GM18951 (cell line): ENCODE results near the gene CX3CL1.
"Not testable (repeated sequence)": the region's sequence is repeated elsewhere in the genome, so short reads cannot be mapped to it uniquely, and the experiment has no call there.

Experiments
- POLR2A ChIP-seq: IDR thresholded peaks from 4 replicates; pipeline ENCODE4 v1.6.1; 2011; ENCODE audit warnings: mild to moderate bottlenecking; ENCODE audit not compliant: insufficient read length, insufficient read depth; ENCODE audit errors: extremely low read depth
- in situ Hi-C: fragments of 300-500 bp; cut with MboI; formaldehyde crosslinking; loops from one replicate; pipeline ENCODE4 v1.12.0; 2022; ENCODE audit warnings: low sequenced_read_pairs, mixed read lengths, inconsistent platforms; ENCODE audit not compliant: unreplicated experiment

The CX3CL1 gene

DNA sequence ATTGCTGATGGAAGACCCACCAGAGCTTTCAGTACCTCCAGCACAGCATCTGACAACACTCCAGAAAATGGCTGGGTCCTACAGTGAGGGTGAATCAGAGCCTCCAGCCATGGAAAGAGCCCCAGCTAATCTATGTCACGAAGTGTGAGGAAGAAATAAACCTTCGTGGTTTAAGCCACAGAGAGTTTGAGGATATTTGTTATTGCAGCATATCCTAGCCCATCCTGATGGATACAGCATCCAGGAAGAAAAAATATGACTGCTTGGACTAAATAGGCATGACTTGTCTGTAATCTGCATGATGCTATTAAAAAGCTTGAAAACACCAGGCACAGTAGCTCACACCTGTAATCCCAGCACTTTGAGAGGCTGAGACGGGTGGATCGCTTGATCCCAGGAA lies 19.0 kb downstream of the CX3CL1 start:
- in situ Hi-C loops: no loop called here
- TF ChIP-seq POLR2A: no peak

DNA sequence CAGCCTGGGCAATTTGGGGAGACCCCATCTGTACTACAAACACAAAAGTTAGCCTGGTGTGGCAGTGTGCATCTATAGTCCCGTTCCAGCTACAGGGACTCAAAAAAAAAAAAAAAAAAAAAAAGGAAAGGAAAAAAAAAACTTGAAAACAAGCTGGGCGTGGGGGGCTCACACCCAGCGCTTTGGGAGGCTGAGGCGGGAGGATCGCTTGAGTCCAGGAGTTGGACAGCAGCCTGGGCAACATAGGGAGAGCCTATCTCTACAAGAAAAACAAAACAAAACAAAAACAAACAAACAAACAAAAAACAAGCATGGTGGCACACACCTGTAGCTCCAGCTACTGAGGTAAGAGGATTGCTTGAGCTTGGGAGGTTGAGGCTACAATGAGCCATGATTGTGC lies 19.4 kb downstream of the CX3CL1 start:
- in situ Hi-C loops: no loop called here
- TF ChIP-seq POLR2A: no peak

DNA sequence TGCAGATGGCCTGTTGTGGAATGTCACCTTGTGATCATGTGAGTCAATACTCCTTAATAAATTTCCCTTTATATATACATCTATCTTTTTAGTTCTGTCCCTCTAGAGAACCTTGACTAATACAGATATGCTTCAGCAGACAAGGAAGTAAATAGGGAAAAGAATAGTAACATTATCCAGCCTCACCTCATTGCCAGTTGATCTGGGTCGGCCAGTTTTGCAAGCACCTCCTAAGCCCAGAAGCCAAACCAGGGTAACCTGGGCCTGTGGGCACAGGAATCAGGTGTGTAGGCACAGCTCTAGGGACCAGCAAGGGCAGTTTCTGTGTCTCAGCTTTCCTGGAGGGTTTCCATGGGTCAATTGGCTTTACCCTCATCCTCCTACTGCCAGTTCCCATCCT lies 20.4 kb downstream of the CX3CL1 start:
- no peak for TF ChIP-seq POLR2A
- in situ Hi-C loops: no loop called here

DNA sequence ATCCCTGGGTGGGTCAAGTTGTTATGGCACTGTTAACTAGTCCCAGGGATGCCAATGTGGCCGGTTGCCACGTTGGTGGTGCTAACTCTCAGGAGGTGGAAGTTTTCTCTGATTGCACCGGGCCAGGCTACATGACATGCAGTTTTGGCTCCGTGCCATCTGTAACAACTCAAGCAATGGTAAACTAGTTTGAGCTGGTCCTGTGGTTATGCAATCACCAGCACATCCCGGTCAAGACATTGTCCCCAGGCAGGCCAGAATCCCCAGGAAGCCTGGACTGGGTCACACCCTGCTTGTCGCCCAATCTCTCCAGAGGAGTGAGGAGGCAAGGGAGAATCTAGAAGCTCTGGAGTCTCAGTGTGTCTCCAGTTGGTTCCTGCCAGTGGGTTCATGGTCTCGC lies 22.2 kb downstream of the CX3CL1 start:
- TF ChIP-seq POLR2A: no peak
- in situ Hi-C loops: no loop called here

DNA sequence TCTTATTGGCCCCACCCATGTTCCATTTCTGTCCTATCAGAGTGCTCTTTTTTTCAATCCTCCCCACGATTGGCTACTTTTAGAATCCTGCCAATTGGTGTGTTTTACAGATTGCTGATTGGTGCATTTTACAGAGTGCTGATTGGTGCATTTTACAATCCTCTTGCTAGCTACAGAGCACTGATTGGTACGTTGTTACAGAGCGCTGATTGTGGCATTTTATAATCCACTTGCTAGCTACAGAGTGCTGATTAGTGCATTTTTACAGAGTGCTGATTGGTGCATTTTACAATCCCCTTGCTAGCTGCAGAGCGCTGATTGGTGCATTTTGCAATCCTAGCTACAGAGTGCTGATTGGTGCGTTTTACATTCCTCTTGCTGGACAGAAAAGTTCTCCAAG lies 22.7 kb downstream of the CX3CL1 start:
- in situ Hi-C loops: no loop called here
- no peak for TF ChIP-seq POLR2A

DNA sequence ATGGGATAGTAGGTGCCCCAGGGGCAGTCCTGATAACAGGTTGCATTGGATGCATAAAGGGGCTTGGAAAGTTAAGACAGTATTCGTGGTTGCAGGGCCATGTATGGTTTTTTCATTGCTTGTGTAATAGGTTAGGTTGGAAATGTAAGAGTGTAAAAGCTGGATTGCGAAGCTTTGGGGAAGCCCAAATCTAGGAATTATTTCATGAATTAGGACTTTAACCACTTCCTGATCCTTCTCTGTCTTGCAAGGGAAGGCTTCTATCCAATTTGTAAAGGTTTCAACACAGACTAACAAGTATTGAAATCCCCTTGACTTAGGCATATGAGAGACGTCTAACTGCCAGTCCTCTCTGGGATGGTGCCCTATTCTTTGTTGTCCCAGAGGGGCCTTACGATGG lies 24.5 kb downstream of the CX3CL1 start:
- in situ Hi-C loops: no loop called here
- no peak for TF ChIP-seq POLR2A

DNA sequence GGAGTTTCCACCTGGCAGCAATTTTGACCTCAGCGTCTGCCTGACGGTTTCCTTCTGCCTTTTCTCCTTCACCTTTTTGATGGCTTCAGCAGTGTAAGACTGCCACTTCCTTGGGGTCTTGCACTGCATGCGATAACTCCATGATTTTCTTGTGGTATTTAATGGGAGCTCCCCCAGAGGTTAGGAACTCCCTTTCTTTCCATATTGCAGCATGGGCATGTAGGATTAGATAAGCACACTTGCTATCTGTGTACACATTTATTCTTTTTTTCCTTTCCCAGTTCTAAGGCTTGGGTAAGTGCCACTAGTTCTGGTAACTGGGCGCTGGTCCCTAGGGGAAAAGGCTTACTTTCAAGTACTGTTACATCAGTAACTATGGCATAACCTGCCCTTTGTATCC lies 25.2 kb downstream of the CX3CL1 start:
- in situ Hi-C loops: not testable (repeated sequence)

DNA sequence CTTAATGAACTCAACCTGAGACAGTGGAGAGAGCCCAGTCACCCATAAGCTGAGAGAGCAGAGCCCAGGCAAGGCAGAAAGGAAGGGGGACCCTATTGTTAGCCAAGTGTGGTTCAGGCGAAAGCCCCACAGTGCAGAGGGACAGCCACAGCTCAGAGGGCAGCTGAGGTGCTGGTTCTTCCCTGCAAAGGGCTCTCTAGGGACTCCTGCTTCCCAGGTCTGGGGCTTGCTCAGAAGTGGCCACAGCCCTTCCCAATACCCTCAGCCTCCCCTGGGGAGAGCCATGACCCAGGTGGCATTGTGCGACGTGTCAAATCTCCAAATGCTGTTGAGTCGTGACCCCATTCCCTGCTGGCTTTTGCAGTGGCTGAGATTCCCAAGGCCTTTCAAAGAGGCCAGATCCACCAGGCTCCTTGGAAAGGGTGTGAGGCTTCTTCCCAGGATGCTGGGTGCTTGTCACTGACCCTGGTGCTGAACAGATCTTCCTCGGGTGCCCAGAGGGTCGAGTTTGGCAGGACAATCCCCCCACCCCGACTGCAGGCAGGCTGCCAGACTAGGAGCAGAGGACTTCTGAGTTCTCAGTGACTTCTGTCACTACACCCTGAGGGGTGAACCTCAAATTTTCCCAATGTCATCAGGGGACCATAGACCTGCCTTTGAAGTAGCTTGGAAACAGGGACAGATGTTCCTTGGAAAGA lies 29.8 kb downstream of the CX3CL1 start:
- in situ Hi-C loops: loop anchor here (25.0 kb wide), 1 partner anchor 315 kb away; the partner anchor contains the start of gene CPNE2
- no peak for TF ChIP-seq POLR2A

DNA sequence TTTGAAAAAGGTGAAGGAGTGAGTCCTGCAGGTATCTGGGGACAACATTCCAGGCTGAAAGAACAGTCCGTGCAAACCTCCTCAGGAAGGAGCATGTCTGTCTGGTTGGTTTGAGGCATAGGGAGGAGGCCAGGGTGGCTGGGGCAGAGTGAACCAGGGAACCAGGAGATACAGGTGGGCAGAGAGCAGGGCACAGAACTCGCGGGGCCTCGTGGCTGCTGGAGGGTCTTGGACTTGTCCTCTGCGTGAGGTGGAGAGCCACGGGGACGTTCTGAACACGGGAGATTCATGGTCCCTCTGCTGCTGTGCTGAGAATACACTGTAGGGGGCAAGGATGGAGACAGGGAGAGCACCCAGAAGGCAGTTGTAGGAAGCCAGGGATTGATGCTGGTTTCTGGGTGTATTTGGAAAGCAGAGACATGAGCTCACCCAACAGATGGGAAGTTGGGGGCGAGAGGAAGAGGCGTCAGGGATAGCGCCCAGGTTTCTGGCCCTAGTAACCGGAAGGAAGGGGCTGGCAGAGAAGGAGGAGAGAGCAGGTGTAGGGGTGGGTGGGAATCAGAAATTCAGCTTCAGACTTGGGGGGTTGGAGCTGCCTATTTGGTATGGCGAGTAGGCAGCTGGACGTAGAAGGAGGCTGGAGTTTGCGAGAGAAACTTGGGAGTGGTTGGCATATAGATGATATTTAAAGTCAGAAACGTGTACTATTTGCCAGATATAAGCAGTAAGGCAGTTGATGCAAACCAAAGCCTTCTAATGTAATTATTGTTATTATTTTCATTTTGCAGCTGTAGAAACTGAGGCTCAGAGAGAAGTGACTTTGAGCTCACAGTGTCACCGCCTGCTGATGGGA lies 31.9 kb downstream of the CX3CL1 start, which contains the start of gene CCL17:
CCL17 (plus strand) TSS at position 803 of the 853 bp plus-strand sequence. CDS start 9,166 bp downstream, outside the sequence.
- TF ChIP-seq POLR2A: no peak
- in situ Hi-C loops: loop anchor here (25.0 kb wide), 1 partner anchor 317 kb away; the partner anchor contains the start of gene CPNE2

DNA sequence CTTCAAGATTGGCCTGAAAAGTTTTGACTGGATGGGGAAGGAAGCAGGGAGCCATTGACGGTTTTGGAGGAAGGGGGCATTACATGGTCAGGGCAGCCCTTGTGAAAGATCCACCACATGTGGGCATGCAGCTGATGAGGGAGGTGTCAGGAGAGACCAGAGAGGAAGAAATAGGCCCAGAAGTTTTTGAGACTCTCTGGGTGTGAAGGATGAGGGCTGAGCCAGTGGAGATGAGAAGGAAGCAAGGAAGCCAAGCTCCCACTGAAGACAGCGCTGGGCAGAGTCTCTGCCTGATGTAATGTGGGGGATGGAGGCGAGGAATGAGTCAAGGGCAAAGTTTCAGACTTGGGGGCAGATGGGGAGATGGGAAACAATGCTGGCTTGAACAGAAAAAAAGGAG lies 32.8 kb downstream of the CX3CL1 start:
- in situ Hi-C loops: loop anchor here (25.0 kb wide), 1 partner anchor 318 kb away; the partner anchor contains the start of gene CPNE2
- TF ChIP-seq POLR2A: no peak

DNA sequence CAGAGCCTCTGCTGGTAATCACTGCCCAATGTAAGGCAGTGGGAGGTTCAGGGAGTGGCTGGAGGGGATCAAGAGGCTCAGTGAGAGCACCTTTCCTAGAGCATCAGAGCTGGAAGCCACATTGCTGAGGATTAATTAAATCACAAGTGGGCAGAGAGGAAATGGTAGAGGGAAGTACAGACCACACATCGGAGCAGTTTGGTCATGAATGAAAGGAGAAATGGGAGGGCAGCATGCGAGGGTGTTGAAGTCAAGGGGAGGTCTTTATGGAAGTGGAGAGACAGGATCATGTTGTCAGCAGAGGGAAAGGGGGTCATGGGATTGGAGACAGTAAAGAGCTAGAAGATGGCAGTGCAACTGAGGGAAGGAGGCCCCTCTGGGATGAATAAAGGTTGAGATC lies 34.6 kb downstream of the CX3CL1 start:
- no peak for TF ChIP-seq POLR2A
- in situ Hi-C loops: loop anchor here (25.0 kb wide), 1 partner anchor 320 kb away; the partner anchor contains the start of gene CPNE2

DNA sequence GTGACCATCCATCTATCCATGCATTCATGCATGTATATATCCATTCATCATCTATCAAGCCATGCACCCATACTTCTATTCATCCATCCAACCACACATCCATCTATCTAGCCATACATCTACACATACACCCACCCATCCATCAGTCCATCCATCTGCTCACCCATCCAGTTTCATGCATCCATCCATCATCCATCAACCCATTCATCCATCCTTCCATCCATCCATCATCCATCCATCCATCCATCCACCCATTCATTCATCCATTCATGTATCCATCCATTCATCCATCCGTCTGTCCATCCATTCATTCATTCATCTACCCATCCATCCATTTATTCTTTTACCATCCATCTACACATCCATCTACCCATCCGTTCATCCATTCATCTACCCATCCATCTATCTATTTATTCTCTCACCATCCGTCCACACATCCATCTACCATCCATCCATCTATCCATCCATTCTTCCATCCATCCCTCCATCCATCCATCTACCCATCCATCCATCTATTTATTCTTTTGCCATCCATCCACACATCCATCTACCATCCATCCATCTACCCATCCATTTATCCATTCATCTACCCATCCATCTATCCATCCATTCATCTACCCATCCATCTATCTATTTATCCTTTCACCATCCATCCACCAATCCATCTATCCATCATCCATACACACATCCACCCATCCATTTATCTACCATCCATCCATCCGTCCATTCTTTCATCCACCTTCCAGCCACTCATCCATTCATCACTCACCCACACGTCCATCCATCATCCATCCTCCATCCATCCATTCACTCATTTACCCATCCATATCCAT lies 35.4 kb downstream of the CX3CL1 start:
- TF ChIP-seq POLR2A: no peak
- in situ Hi-C loops: loop anchor here (25.0 kb wide), 1 partner anchor 320 kb away; the partner anchor contains the start of gene CPNE2

DNA sequence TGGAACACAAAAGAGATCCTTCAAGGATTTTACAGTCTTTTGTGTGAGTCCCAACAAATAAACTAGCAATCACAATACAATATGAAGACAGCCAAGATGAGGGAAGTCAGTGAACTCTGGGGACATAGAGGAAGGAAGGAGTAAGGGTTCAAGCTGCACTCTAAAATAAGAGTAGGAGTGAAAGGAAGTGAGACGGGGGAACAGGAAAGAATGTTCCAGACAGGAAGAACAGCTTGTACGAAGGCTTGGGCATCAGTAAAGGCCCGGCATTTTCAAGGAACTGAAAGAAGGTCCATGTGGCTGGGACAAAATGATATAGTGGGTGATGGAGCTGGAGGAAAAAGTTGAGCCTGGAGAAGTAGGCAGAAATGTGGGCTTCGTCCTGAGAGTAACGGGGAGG lies 36.8 kb downstream of the CX3CL1 start:
- no peak for TF ChIP-seq POLR2A
- in situ Hi-C loops: loop anchor here (25.0 kb wide), 1 partner anchor 322 kb away; the partner anchor contains the start of gene CPNE2
